ENCODE data around the gene ZNF43. TPM values are rescaled to one million over a fixed set of nuclear protein-coding genes. Genes with fewer than 3 reads are reported as not detected.
"Not testable (repeated sequence)": the region's sequence is repeated elsewhere in the genome, so short reads cannot be mapped to it uniquely, and the experiment has no call there.

ZNF43 gene
- not detected in 2 replicates for total RNA-seq (2014; rRNA removed; shearing (Covaris generic))
- polyA plus RNA-seq (2014; cell fraction: nucleus; rRNA removed) = not detected in 2 replicates

- DNase-seq (ENCODE audit: extremely low read depth, low read depth) = no peak
These were observed at the start of gene ZNF43 for GRCh38 chr19:21835810-21836444. Gene ZNF43, minus strand, starts transcription at chr19:21836182. Its CDS starts 144 bp downstream, at chr19:21836038.

- DNase-seq (ENCODE audit: extremely low read depth, low read depth) = not testable (repeated sequence)
These were observed 49.5 kb upstream of the ZNF43 start for GRCh38 chr19:21885516-21885915.

GRCh38 chr19:21884786-21885185 is 48.8 kb upstream of the ZNF43 start:
- not testable (repeated sequence) for DNase-seq (ENCODE audit: extremely low read depth, low read depth)

- DNase-seq (ENCODE audit: extremely low read depth, low read depth) = no peak
These were observed 47.5 kb upstream of the ZNF43 start for GRCh38 chr19:21883516-21883915.

GRCh38 chr19:21880761-21881160 is 44.8 kb upstream of the ZNF43 start:
- DNase-seq (ENCODE audit: extremely low read depth, low read depth) = not testable (repeated sequence)

GRCh38 chr19:21878646-21879045 is 42.7 kb upstream of the ZNF43 start:
- no peak for DNase-seq (ENCODE audit: extremely low read depth, low read depth)

GRCh38 chr19:21877976-21878375 is 42.0 kb upstream of the ZNF43 start:
- no peak for DNase-seq (ENCODE audit: extremely low read depth, low read depth)

- DNase-seq (ENCODE audit: extremely low read depth, low read depth) = not testable (repeated sequence)
These were observed 40.6 kb upstream of the ZNF43 start for GRCh38 chr19:21876608-21877007.

- DNase-seq (ENCODE audit: extremely low read depth, low read depth) = no peak
These were observed 21.0 kb upstream of the ZNF43 start for GRCh38 chr19:21856773-21857514.

- no peak for DNase-seq (ENCODE audit: extremely low read depth, low read depth)
These were observed 15.8 kb upstream of the ZNF43 start for GRCh38 chr19:21851596-21852345.

- no peak for DNase-seq (ENCODE audit: extremely low read depth, low read depth)
These were observed 14.8 kb upstream of the ZNF43 start for GRCh38 chr19:21850656-21851255.

- DNase-seq (ENCODE audit: extremely low read depth, low read depth) = no peak
These were observed 12.7 kb upstream of the ZNF43 start for GRCh38 chr19:21848706-21849105.

GRCh38 chr19:21843081-21843480 is 7.1 kb upstream of the ZNF43 start:
- DNase-seq (ENCODE audit: extremely low read depth, low read depth) = no peak

GRCh38 chr19:21841488-21842097 is 5.6 kb upstream of the ZNF43 start:
- DNase-seq (ENCODE audit: extremely low read depth, low read depth) = no peak

- no peak for DNase-seq (ENCODE audit: extremely low read depth, low read depth)
These were observed 5.1 kb upstream of the ZNF43 start for GRCh38 chr19:21841081-21841480.

GRCh38 chr19:21839976-21840375 is 4.0 kb upstream of the ZNF43 start:
- DNase-seq (ENCODE audit: extremely low read depth, low read depth) = no peak

GRCh38 chr19:21838646-21839045 is 2.7 kb upstream of the ZNF43 start:
- no peak for DNase-seq (ENCODE audit: extremely low read depth, low read depth)

GRCh38 chr19:21835429-21835809 is 563 bp downstream of the ZNF43 start:
- no peak for DNase-seq (ENCODE audit: extremely low read depth, low read depth)

- no peak for DNase-seq (ENCODE audit: extremely low read depth, low read depth)
These were observed 2.2 kb downstream of the ZNF43 start for GRCh38 chr19:21833733-21834132.

GRCh38 chr19:21824679-21825078 is 11.3 kb downstream of the ZNF43 start:
- no peak for DNase-seq (ENCODE audit: extremely low read depth, low read depth)

GRCh38 chr19:21823224-21823623 is 12.8 kb downstream of the ZNF43 start:
- DNase-seq (ENCODE audit: extremely low read depth, low read depth) = no peak

Measured in NCI-H460 (cell line).